Esophagus muscularis mucosa (tissue), 4 donors: ENCODE data around the gene AGAP9. TPM values are rescaled to one million over a fixed set of nuclear protein-coding genes. Genes with fewer than 3 reads are reported as not detected.
"Not testable (repeated sequence)": the region's sequence is repeated elsewhere in the genome, so short reads cannot be mapped to it uniquely, and the experiment has no call there.

Source experiments
- DNase-seq: peaks from one replicate; pipeline ENCODE4 v3.0.0-alpha.2; 2017; ENCODE audit errors: extremely low spot score
- H3K27ac ChIP-seq, 4 donors: fragments of 200-600 bp; sonication (generic); replicated peaks in 1 of 4; 1 replicate in 3 of 4; 2 replicates in 1 of 4; pipeline ENCODE4 v1.5.1; 2016 to 2019; ENCODE audit warnings: mild to moderate bottlenecking in 1 of 4
- H3K27me3 ChIP-seq, 4 donors: fragments of 200-600 bp; sonication (generic); one replicate each; pipeline versions ENCODE4 v1.5.1 to v1.6.0; 2016 to 2019
- H3K36me3 ChIP-seq, 4 donors: fragments of 200-600 bp; sonication (generic); one replicate each; pipeline ENCODE4 v1.5.1; 2016 to 2019
- H3K4me1 ChIP-seq, 4 donors: fragments of 200-600 bp; sonication (generic); one replicate each; pipeline ENCODE4 v1.5.1; 2016 to 2019
- H3K4me3 ChIP-seq, 4 donors: fragments of 200-600 bp; sonication (generic); 1 replicate in 2 of 4; 2 replicates in 2 of 4; pipeline ENCODE4 v1.5.1; 2016 to 2019; ENCODE audit warnings: mild to moderate bottlenecking in 4 of 4, moderate library complexity in 1 of 4
- H3K9me3 ChIP-seq, 4 donors: fragments of 200-600 bp; sonication (generic); 1 replicate in 3 of 4; 2 replicates in 1 of 4; pipeline ENCODE4 v1.5.1; 2016 to 2019
- EP300 ChIP-seq: sonication (generic); formaldehyde crosslinking; IDR thresholded peaks from one replicate; pipeline ENCODE4 v1.6.1; 2017; ENCODE audit warnings: antibody characterized with exemption
- POLR2A ChIP-seq: fragments of 450-650 bp; IDR thresholded peaks from one replicate; pipeline ENCODE4 v1.6.1; 2017; ENCODE audit warnings: antibody characterized with exemption, moderate library complexity, mild to moderate bottlenecking, low read depth
- POLR2AphosphoS5 ChIP-seq, 2 donors: sonication (generic); formaldehyde crosslinking; IDR thresholded peaks; one replicate each; pipeline ENCODE4 v1.6.1; 2017; ENCODE audit warnings: antibody characterized with exemption in 2 of 2
- WGBS: methylation state at CpG from one replicate; pipeline ENCODE4 v1.1.5; 2018; 5-methylcytosine and 5-hydroxymethylcytosine counted together
- intact Hi-C: fragments of 100-400 bp; cut with DNase I; formaldehyde crosslinking; loops from one replicate; pipeline ENCODE4 v1.15.1; 2023
- total RNA-seq, 4 donors: library from RNA; depleted of rRNA; stranded (reverse); fragments of >200 nt; gene quantifications; one replicate each; pipeline versions ENCODE4 v1.1.0 to v1.2.1, GENCODE V29; 2016
- TF ChIP-seq, protein P1 (sequence below), 3 experiments: fragments of 200-600 bp in 2 of 3; fragments of 450-650 bp in 1 of 3; sonication (generic) in 2 of 3; IDR thresholded peaks; one replicate each; pipeline ENCODE4 v1.5.1; 2017 to 2019; ENCODE audit warnings: antibody characterized with exemption in 3 of 3, mild to moderate bottlenecking in 2 of 3, moderate library complexity in 1 of 3

AGAP9 gene
- total RNA-seq, 4 donors from 2014 or later: 2.6 to 5.4 (median 3.8) TPM

- WGBS: 83% methylated on average over 12 of the region's 14 CpGs
- intact Hi-C loops, H3K4me1 ChIP-seq, H3K27ac ChIP-seq, H3K9me3 ChIP-seq, DNase-seq, H3K36me3 ChIP-seq, H3K4me3 ChIP-seq, H3K27me3 ChIP-seq: not testable (repeated sequence)
These were observed 58.1 kb downstream of the AGAP9 start for GRCh38 chr10:47465216-47465917.

GRCh38 chr10:47462577-47463358 is 60.7 kb downstream of the AGAP9 start:
- H3K9me3 ChIP-seq, DNase-seq, H3K4me1 ChIP-seq, H3K36me3 ChIP-seq, intact Hi-C loops, H3K27ac ChIP-seq, H3K27me3 ChIP-seq, H3K4me3 ChIP-seq: not testable (repeated sequence)
- no CpG with 5 or more reads among the region's 9 CpGs for WGBS

- H3K9me3 ChIP-seq, intact Hi-C loops, H3K27ac ChIP-seq, H3K27me3 ChIP-seq, H3K36me3 ChIP-seq, DNase-seq, H3K4me1 ChIP-seq: not testable (repeated sequence)
- no CpG with 5 or more reads among the region's 37 CpGs for WGBS
- TF ChIP-seq, protein P1, sequence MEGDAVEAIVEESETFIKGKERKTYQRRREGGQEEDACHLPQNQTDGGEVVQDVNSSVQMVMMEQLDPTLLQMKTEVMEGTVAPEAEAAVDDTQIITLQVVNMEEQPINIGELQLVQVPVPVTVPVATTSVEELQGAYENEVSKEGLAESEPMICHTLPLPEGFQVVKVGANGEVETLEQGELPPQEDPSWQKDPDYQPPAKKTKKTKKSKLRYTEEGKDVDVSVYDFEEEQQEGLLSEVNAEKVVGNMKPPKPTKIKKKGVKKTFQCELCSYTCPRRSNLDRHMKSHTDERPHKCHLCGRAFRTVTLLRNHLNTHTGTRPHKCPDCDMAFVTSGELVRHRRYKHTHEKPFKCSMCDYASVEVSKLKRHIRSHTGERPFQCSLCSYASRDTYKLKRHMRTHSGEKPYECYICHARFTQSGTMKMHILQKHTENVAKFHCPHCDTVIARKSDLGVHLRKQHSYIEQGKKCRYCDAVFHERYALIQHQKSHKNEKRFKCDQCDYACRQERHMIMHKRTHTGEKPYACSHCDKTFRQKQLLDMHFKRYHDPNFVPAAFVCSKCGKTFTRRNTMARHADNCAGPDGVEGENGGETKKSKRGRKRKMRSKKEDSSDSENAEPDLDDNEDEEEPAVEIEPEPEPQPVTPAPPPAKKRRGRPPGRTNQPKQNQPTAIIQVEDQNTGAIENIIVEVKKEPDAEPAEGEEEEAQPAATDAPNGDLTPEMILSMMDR (IDR thresholded peaks at IDR 0.05): peak in 2 of 3 experiments; percentile 24 to 35
- H3K4me3 ChIP-seq: peak overlapping the region; percentile 22 to 43 (median 32)
These were observed 62.2 kb downstream of the AGAP9 start for GRCh38 chr10:47461261-47461687.

- Histone ChIP-seq H3K27me3 (no peaks in the 10 kb centered on the region), H3K9me3 (no peaks in the 10 kb centered on the region), H3K36me3 (no peaks in the 10 kb centered on the region), H3K27ac (no peak overlapping the region), H3K4me1 (no peaks in the 10 kb centered on the region), H3K4me3 (no peak overlapping the region)
- DNase-seq: no peak
- 78% methylated on average over 4 of the region's 4 CpGs for WGBS
- intact Hi-C loops: loop anchor here (5.0 kb wide), 1 partner anchor 56 kb away; no protein-coding TSS in a partner anchor
- no peak for TF ChIP-seq EP300
- TF ChIP-seq, protein P1 (IDR thresholded peaks at IDR 0.05): no peak
- no peak for TF ChIP-seq POLR2AphosphoS5 (IDR thresholded peaks at IDR 0.05)
- no peak for TF ChIP-seq POLR2A
These were observed 64.8 kb downstream of the AGAP9 start for GRCh38 chr10:47458466-47459154.

DNA sequence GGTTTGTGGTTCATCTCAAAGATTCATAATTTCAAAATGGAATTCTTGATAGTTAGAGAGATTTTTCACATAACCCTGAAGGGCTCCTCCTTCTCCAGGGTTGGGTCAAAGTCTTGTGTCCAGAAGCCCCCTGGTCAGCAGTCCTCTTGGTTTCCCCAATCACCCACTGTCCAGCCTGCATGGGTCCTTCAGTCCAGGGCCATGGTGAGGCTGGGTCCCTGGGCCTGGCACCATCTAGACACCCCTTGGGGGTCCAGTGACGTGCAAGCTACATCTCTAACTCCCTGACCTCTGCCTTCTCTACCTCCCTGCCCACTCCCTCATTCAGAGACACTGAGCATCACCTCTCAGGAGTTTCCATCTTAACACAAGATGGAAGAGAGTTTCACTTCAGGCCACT is 65.6 kb downstream of the AGAP9 start:
- H3K4me3 ChIP-seq: no peak overlapping the region
- H3K27ac ChIP-seq: no peak overlapping the region
- H3K27me3 ChIP-seq: no peaks in the 10 kb centered on the region
- H3K4me1 ChIP-seq: no peaks in the 10 kb centered on the region
- WGBS: 90% methylated on average over 1 of the region's 1 CpG
- no peaks in the 10 kb centered on the region for H3K9me3 ChIP-seq
- intact Hi-C loops: loop anchor here (5.0 kb wide), 1 partner anchor 56 kb away; no protein-coding TSS in a partner anchor
- TF ChIP-seq, protein P1 (IDR thresholded peaks at IDR 0.05): no peak
- TF ChIP-seq POLR2A: no peak
- TF ChIP-seq POLR2AphosphoS5 (IDR thresholded peaks at IDR 0.05): no peak
- TF ChIP-seq EP300: no peak
- no peaks in the 10 kb centered on the region for H3K36me3 ChIP-seq
- no peak for DNase-seq
